HG02938 (cell line): ENCODE measurements around the gene SLC35F1.

Experiments used
- ATAC-seq: cut with Tn5 transposase; IDR thresholded peaks from one replicate; pipeline ENCODE4 v1.9.1; 2021; ENCODE audit warnings: mild to moderate bottlenecking, moderate library complexity; ENCODE audit not compliant: unreplicated experiment

The SLC35F1 gene

GRCh38 chr6:118304321-118304720 lies 397.3 kb downstream of the SLC35F1 start:
- no peak for ATAC-seq

- no peak for ATAC-seq
Measured at GRCh38 chr6:118305081-118305480, 398.0 kb downstream of the SLC35F1 start.

GRCh38 chr6:118306392-118307238 lies 399.6 kb downstream of the SLC35F1 start:
- ATAC-seq: no peak

DNA sequence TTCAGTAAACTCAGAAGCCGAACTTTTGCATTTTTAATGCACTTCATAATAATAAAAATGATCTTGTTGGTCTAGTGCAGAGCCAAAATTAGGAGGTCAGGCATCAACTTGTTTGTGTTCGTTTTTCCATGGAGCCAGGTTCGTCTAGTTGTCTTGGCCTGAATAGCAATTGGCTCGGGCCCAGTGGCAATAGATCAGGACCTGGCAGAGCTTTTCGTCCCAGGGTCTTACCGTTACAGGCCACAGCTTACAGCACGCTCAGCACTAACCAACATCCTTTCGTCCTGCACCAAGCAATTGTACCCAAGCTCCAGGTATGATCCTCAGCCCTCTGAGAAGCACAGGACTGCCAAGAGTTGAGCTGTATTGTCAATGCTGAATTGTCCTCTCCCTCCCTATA lies 400.5 kb downstream of the SLC35F1 start:
- no peak for ATAC-seq

GRCh38 chr6:118309337-118310093 lies 402.5 kb downstream of the SLC35F1 start:
- no peak for ATAC-seq

GRCh38 chr6:118313208-118313607 lies 406.1 kb downstream of the SLC35F1 start:
- ATAC-seq: no peak

DNA sequence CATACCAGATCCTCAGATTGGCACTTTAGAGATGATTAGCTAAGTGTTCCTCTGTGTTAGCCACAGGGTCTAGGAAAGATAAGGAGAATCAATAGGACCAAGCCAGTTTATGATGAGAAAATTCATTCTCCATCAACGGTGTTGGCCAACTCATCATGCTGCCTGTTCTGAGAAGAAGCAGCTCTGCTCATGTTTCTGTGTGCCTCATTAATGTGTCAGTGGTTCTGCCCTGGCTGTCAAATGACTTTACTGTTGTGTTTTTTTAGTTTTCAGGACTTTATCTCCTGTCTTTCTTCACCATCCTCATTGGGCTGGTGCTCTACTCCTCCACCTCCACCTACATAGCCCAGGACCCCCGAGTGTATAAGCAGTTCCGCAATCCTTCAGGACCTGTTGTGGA lies 406.7 kb downstream of the SLC35F1 start:
- no peak for ATAC-seq

DNA sequence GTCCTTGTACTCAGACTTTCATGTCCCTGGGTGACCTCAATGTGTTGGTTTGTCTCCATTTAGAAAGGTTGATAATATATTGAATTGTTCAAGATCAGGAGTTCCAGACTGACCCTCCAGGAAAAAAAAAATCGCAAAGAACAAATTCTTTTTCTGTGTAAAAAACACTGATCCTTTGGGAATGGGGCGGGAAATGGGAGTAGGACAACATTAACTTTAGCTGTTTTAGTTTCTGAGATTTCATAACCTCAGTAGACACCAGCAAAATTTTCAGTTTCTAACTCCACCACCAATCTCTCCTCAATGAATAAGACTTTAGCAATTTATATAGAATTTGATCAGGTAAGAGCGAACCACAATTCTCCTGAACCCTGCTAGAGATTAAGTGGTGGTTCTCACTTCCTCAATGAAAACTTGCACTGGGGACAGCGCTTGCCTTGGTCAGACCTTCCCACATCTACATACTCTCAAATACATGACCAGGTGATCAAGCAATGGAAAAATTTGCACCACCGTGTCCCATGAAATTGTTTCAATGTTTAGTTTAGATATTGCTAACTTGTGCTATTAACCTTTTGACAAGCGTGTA lies 409.8 kb downstream of the SLC35F1 start:
- ATAC-seq: no peak

DNA sequence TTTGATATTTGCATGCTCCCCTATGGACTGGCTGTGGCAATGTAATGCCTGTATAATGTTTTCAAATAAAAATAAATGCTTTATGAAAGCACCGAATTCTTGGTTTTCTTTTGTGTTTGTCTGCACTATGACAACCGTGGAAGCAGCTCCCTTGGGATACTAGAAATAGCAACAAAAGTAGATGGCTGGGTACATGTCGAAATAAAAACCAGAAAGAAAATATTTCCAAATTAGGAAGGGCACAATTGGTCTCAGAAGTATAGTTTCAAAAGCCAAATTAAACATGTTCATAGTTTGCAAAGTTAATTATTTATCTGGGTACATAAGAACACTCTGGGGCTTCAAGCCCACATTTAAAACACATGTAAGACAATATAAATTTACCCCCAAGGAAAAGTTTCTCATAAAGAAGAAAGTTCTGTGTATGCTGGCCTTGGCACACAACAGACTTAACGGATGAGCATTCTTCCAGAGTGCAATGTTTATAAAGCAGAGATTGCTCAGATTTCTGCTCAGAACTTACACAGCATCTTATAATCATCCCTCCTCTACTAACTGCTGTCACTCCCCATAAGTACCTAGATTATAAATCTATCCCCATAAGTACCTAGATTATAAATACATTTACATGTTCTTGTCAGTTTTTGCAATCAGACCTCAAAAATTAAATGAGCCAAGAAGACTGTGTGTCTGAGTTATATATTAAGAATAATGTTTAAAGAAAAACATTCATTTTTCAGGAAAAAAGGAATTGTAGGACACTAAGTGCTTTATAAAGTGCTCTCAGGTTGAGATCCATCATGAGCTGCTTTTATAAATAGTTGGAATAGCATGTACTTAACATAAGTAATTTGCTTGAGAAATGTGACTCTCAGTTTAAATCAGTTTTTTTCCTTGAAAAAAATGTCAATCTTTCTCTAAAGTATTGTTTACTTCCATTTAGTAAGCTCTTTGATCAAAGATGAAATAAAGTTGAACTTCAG lies 410.8 kb downstream of the SLC35F1 start:
- ATAC-seq: no peak

GRCh38 chr6:118318648-118319047 lies 411.6 kb downstream of the SLC35F1 start:
- ATAC-seq: no peak

DNA sequence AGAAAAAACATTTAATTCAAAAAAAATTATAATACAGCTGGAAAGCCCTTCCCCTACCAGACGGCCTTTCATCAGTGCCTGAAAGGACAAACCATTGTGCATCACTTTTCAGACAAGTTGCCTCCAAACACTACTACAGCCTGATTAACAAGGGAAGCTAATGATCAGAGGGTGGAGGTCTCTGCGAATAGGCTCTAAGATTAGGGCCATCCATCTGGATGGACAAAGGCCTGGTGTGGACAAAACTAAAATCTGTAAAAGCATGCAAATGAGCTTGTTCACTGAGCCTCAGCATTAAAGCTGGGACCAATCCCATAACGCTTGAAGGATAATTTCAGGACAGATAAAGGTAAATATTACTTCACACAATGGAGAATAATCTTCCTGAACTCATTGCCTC lies 412.4 kb downstream of the SLC35F1 start:
- no peak for ATAC-seq

GRCh38 chr6:118319894-118320649 lies 413.0 kb downstream of the SLC35F1 start:
- ATAC-seq: no peak

- ATAC-seq: no peak
Measured at GRCh38 chr6:118320652-118321051, 413.6 kb downstream of the SLC35F1 start.

DNA sequence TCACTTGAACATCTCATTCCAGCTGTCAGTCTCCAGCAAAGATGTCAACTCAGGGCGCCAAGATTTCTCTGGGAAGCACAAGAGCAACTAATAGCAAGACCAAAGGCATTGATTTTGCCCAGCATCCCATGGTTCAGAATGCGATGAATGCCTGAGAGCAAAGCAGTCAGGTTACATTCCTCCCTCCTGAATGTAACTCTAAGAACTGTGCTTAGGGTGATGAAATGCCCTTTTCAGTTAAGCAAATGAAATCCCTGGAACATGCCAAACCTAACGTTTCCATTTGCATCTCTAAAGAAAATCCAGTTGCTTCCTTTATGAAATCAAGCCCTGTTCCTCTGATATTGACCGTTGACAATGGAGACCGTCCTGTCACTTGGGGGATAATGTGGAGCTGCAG lies 417.1 kb downstream of the SLC35F1 start:
- no peak for ATAC-seq

GRCh38 chr6:118325220-118325860 lies 418.3 kb downstream of the SLC35F1 start:
- no peak for ATAC-seq

DNA sequence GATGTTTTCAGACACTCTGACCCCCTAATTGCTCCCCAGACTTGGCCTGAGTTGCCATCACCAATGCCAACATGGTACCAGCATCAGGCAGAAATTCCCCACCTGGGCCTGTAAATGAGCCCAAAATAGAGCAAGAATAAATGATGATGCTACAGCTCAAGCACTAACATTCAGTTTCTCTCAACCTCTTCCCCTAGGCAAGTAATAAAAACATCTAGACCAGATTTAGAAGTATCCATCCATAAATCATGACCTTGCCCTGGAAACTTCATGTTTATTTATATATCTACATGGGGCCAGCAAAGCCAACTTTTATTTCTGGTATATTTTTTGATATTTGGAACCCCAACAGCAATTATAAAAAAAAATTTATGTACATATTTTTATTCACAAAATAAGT lies 419.6 kb downstream of the SLC35F1 start:
- no peak for ATAC-seq

GRCh38 chr6:118327237-118327636 lies 420.2 kb downstream of the SLC35F1 start:
- no peak for ATAC-seq

DNA sequence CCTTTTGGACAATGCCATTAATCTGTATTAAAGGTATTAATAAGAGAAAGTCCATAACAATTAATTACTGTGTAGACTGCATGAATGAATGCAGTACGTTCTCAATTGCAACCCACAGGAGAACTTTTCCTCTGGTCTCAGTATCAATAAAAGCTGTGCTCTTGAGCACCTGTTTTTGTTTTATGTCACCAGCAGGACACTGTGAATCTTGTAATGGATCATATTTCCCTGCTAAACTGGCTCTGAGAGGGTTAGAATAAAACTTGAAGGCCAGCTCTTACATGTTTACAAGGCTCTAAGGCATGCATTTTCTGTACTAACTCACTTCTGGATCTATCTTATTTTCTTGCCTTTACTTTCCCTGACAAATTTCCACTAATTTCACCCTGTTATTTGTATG lies 426.7 kb downstream of the SLC35F1 start:
- ATAC-seq: no peak

DNA sequence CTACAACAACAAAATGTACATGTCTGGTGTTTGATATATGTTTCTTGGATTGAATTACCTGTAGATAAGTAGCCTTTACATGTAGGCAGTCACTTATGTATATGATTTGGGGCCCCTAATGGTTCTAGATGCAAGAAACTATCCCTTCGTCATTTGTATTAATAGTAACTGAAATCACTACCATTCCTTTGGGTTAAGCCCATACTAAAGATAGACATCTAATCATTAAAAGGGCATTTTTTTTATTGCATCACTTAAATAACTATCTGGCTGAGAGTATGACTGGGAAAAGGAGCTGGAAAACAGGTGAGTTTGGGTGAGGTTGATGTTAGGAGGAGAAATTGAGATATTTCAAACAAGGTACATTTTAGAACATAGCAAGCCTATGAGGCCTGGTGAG lies 427.6 kb downstream of the SLC35F1 start:
- ATAC-seq: no peak
